Lung (tissue), 12 donors: ENCODE results near the gene SPATA31E1. TPM values are rescaled to one million over a fixed set of nuclear protein-coding genes. Genes with fewer than 3 reads are reported as not detected.

Experiments used
- ATAC-seq: fragments of 200-7000 bp; cut with Tn5 transposase; one replicate; pipeline ENCODE4 v1.9.1; 2020; ENCODE audit warnings: moderate number of reproducible peaks; ENCODE audit not compliant: insufficient read depth, low FRiP score
- DNase-seq, 3 donors: peaks; one replicate each; pipeline ENCODE4 v3.0.0-alpha.2; 2013 to 2017
- H3K27ac ChIP-seq, 2 donors: one replicate each; pipeline ENCODE4 v1.5.1; 2013; ENCODE audit warnings: mild to moderate bottlenecking in 2 of 2, moderate library complexity in 2 of 2, control low read depth in 1 of 2, inconsistent platforms in 1 of 2, low read depth in 1 of 2, low read length in 1 of 2
- H3K27me3 ChIP-seq, 3 donors: one replicate each; pipeline ENCODE4 v1.5.1; 2013; ENCODE audit warnings: low read length in 2 of 3; ENCODE audit not compliant: control insufficient read depth in 3 of 3, insufficient read depth in 3 of 3
- H3K36me3 ChIP-seq, 4 donors: one replicate each; pipeline ENCODE4 v1.5.1; 2013; ENCODE audit warnings: low read length in 4 of 4, mild to moderate bottlenecking in 1 of 4, moderate library complexity in 1 of 4; ENCODE audit not compliant: control insufficient read depth in 4 of 4, insufficient read depth in 4 of 4
- H3K4me1 ChIP-seq, 5 donors: one replicate each; pipeline ENCODE4 v1.5.1; 2013; ENCODE audit warnings: low read length in 5 of 5, mild to moderate bottlenecking in 2 of 5, moderate library complexity in 1 of 5; ENCODE audit not compliant: control insufficient read depth in 5 of 5, insufficient read depth in 5 of 5
- H3K4me3 ChIP-seq: one replicate; pipeline ENCODE4 v1.5.1; 2013; ENCODE audit warnings: mild to moderate bottlenecking, control low read depth, moderate library complexity
- H3K9ac ChIP-seq, 2 donors: one replicate each; pipeline ENCODE4 v1.5.1; 2013; ENCODE audit warnings: low read length in 2 of 2, control low read depth in 1 of 2; ENCODE audit not compliant: insufficient read depth in 1 of 2
- H3K9me3 ChIP-seq, 4 donors: one replicate each; pipeline ENCODE4 v1.5.1; 2013; ENCODE audit warnings: low read length in 3 of 4, mild to moderate bottlenecking in 1 of 4, moderate library complexity in 1 of 4; ENCODE audit not compliant: control insufficient read depth in 4 of 4, insufficient read depth in 3 of 4
- WGBS, 2 donors: extraction: QIAGEN DNeasy Blood & Tissue Kit; methylation state at CpG; one replicate each; pipeline ENCODE4 v1.1.7; 2013; 5-methylcytosine and 5-hydroxymethylcytosine counted together
- polyA plus RNA-seq, 2 donors: library from polyadenylated mRNA; stranded (reverse); fragments of 200-250 nt; gene quantifications; one replicate each; pipeline ENCODE4 v1.2.1, GENCODE V29; 2013
- total RNA-seq, 2 donors: library from RNA; depleted of rRNA in 1 of 2; stranded (reverse); fragments of >200 nt in 1 of 2; gene quantifications; one replicate each; pipeline ENCODE4 v1.2.1, GENCODE V29; 2014 to 2021
- TF ChIP-seq, protein P1 (sequence below): IDR thresholded peaks from 2 replicates; pipeline ENCODE4 v1.5.1; 2012; ENCODE audit warnings: mild to moderate bottlenecking; ENCODE audit errors: control extremely low read depth, extremely low read depth
- donor health status: control.
- donor health status: control.
- donor health status: Bipolar disorder and iron deficiency.
- donor health status: healthy.
- donor health status: DM: yes; HTN: yes; CAD: no.

SPATA31E1 gene
- total and polyA plus RNA-seq, 4 donors: not detected

GRCh38 chr9:87886210-87886932 lies 3.7 kb downstream of the SPATA31E1 start:
- ATAC-seq (no peak), DNase-seq (no peak)
- H3K9me3 ChIP-seq: no peaks in the 10 kb centered on the region
- TF ChIP-seq, protein P1, sequence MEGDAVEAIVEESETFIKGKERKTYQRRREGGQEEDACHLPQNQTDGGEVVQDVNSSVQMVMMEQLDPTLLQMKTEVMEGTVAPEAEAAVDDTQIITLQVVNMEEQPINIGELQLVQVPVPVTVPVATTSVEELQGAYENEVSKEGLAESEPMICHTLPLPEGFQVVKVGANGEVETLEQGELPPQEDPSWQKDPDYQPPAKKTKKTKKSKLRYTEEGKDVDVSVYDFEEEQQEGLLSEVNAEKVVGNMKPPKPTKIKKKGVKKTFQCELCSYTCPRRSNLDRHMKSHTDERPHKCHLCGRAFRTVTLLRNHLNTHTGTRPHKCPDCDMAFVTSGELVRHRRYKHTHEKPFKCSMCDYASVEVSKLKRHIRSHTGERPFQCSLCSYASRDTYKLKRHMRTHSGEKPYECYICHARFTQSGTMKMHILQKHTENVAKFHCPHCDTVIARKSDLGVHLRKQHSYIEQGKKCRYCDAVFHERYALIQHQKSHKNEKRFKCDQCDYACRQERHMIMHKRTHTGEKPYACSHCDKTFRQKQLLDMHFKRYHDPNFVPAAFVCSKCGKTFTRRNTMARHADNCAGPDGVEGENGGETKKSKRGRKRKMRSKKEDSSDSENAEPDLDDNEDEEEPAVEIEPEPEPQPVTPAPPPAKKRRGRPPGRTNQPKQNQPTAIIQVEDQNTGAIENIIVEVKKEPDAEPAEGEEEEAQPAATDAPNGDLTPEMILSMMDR: no peak
- H3K36me3 ChIP-seq: no peaks in the 10 kb centered on the region
- H3K9ac ChIP-seq: no peak overlapping the region
- H3K4me3 ChIP-seq: no peak overlapping the region
- WGBS, 2 donors: 72 to 84% methylated on average over 11 of the region's 11 CpGs
- H3K4me1 ChIP-seq: no peaks in the 10 kb centered on the region
- H3K27me3 ChIP-seq: no peaks in the 10 kb centered on the region
- H3K27ac ChIP-seq: no peak overlapping the region

DNA sequence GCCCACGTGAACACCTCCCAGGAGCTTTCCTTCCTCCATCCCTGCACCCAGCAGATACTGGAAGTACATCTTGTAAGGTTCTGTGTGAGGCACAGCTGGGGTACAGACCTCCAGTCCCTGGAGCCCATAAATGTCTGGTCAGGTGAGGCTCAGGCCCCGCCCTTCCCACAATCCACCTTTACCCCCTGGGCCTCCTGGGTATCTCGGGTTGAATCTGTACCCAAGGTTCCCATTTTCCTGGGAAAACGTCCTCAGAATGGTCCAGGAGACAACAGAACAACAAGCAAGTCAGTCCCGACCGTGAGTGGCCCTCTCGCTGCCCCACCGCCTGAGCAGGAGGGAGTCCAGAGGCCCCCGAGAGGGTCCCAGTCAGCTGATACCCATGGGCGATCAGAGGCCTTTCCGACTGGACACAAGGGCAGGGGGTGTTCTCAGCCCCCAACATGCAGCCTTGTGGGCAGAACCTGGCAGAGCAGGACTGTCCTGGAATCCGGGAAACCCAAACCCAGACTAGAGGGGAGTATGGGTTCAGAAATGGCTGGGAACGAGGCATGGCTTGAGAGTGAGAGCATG lies 4.3 kb downstream of the SPATA31E1 start:
- Histone ChIP-seq H3K27me3 (no peaks in the 10 kb centered on the region), H3K9me3 (no peaks in the 10 kb centered on the region), H3K4me1 (no peaks in the 10 kb centered on the region), H3K36me3 (no peaks in the 10 kb centered on the region), H3K27ac (no peak overlapping the region), H3K9ac (no peak overlapping the region), H3K4me3 (no peak overlapping the region)
- TF ChIP-seq, protein P1: no peak
- DNase-seq (no peak), ATAC-seq (no peak)
- 86 to 87% methylated on average over 13 of the region's 13 CpGs for WGBS, 2 donors

GRCh38 chr9:87887661-87888480 lies 5.2 kb downstream of the SPATA31E1 start:
- Histone ChIP-seq H3K4me1 (no peaks in the 10 kb centered on the region), H3K27me3 (no peaks in the 10 kb centered on the region), H3K9me3 (no peaks in the 10 kb centered on the region), H3K36me3 (no peaks in the 10 kb centered on the region), H3K27ac (no peak overlapping the region), H3K4me3 (no peak overlapping the region), H3K9ac (no peak overlapping the region)
- TF ChIP-seq, protein P1: no peak
- no peak for ATAC-seq
- no peak for DNase-seq
- 93 to 95% methylated on average over 13 of the region's 13 CpGs for whole genome bisulfite sequencing, 2 donors
